A673 (cell line): ENCODE data around the gene C21orf91. TPM values are rescaled to one million over a fixed set of nuclear protein-coding genes. Genes with fewer than 3 reads are reported as not detected.

ENCODE experiments used
- BruUV-seq: library from RNA; stranded (reverse); fragments of 400-500 nt; replicated peaks from 2 replicates; lab custom pipeline; 2021; lab: Mats Ljungman, UMichigan
- CTCF ChIA-PET: fragments of 300-600 bp; sonication (Branson Sonifier 250); formaldehyde crosslinking; loops from one replicate; lab custom pipeline; 2022; ENCODE audit warnings: antibody characterized with exemption; lab: Charles Lee
- POLR2A ChIA-PET: fragments of 300-600 bp; sonication (Branson Sonifier 250); formaldehyde crosslinking; loops from one replicate; lab custom pipeline; 2022; ENCODE audit warnings: antibody characterized with exemption; ENCODE audit not compliant: low non-redundant PET; lab: Charles Lee
- DNase-seq: peaks from one replicate; pipeline ENCODE4 v3.0.0-alpha.2; 2015; ENCODE audit warnings: low spot score
- H3K27ac ChIP-seq: fragments of 200-600 bp; sonication (generic); 2 replicates; pipeline ENCODE4 v1.5.1; 2016; ENCODE audit warnings: mixed run types, low read depth, mild to moderate bottlenecking, mixed read lengths, antibody characterized with exemption, low read length; ENCODE audit not compliant: poor library complexity, severe bottlenecking
- H3K27me3 ChIP-seq: fragments of 200-600 bp; sonication (generic); replicated peaks from 2 replicates; pipeline ENCODE4 v1.6.1; 2017; ENCODE audit warnings: mixed run types, low read depth, mild to moderate bottlenecking, mixed read lengths, antibody characterized with exemption, low read length; ENCODE audit not compliant: insufficient read depth, poor library complexity
- H3K36me3 ChIP-seq: fragments of 200-600 bp; sonication (generic); 2 replicates; pipeline ENCODE4 v1.6.1; 2016; ENCODE audit warnings: mixed run types, mild to moderate bottlenecking, mixed read lengths, antibody characterized with exemption, low read length; ENCODE audit not compliant: insufficient read depth, poor library complexity, severe bottlenecking
- H3K4me1 ChIP-seq: fragments of 200-600 bp; sonication (generic); 2 replicates; pipeline ENCODE4 v1.6.1; 2017; ENCODE audit warnings: mixed run types, mild to moderate bottlenecking, mixed read lengths, antibody characterized with exemption, low read length; ENCODE audit not compliant: insufficient read depth, poor library complexity, severe bottlenecking
- H3K4me3 ChIP-seq: fragments of 200-600 bp; sonication (generic); 2 replicates; pipeline ENCODE4 v1.5.1; 2016; ENCODE audit warnings: low read depth, mixed run types, mild to moderate bottlenecking, mixed read lengths, low read length; ENCODE audit not compliant: poor library complexity, severe bottlenecking
- H3K9me3 ChIP-seq: fragments of 200-600 bp; sonication (generic); 2 replicates; pipeline ENCODE4 v1.6.1; 2016; ENCODE audit warnings: mixed run types, low read depth, mild to moderate bottlenecking, mixed read lengths, antibody characterized with exemption, low read length; ENCODE audit not compliant: poor library complexity, severe bottlenecking
- EZH2 ChIP-seq: fragments of 200-600 bp; sonication (generic); IDR thresholded peaks from 2 replicates; pipeline ENCODE4 v1.6.1; 2017; ENCODE audit warnings: borderline replicate concordance, low read depth, mild to moderate bottlenecking, mixed read lengths, antibody characterized with exemption, low read length; ENCODE audit not compliant: poor library complexity, severe bottlenecking
- intact Hi-C: fragments of 100-400 bp; cut with micrococcal nuclease; formaldehyde crosslinking; loops from one replicate; pipeline ENCODE4 v1.10.0; 2022; ENCODE audit not compliant: unreplicated experiment
- total RNA-seq: library from RNA; stranded (reverse); gene quantifications from 2 replicates; pipeline ENCODE4 v1.2.3, GENCODE V29; 2021
- TF ChIP-seq, protein P1 (sequence below): fragments of 300-800, 200-600 bp; sonication (generic); conservative IDR thresholded peaks from 2 replicates; pipeline ENCODE4 v1.5.1; 2017; ENCODE audit warnings: low read depth, mild to moderate bottlenecking, antibody characterized with exemption, low read length, moderate library complexity, mixed read lengths

C21orf91 gene
- total RNA-seq, 1 experiment from 2014 or later: 23.5 TPM

DNA sequence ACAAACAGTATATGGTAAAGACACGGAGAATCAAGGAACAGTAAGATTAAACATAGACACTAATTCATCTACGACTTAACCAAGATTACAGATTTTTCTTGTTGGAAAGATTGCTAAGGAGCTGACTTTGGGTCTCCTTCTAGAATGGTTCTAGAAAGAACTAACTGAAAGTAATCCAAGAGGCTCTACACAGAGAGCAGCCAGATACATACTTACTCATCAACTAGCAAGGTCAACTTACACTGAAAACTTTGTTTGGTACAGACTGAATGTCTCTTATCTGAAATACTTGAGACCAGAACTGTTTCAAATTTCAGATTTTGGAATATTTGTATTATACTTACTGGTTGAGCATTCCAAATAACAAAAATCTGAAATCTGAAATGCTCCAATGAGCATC lies 5.8 kb downstream of the C21orf91 start:
- ChIA-PET CTCF (no interaction called here), POLR2A (no interaction called here)
- no peak overlapping the region for H3K27ac ChIP-seq
- BruUV-seq: no TSS peak
- H3K4me3 ChIP-seq: no peak overlapping the region
- intact Hi-C loops: loop anchor here (10.0 kb wide), 1 partner anchor 199 kb away; the partner anchor contains the start of gene BTG3
- no peaks in the 10 kb centered on the region for H3K27me3 ChIP-seq
- H3K4me1 ChIP-seq: peaks cover 6% of the 10 kb centered on the region
- DNase-seq: no peak
- H3K9me3 ChIP-seq: peaks cover 11% of the 10 kb centered on the region
- no peak for TF ChIP-seq EZH2
- TF ChIP-seq, protein P1, sequence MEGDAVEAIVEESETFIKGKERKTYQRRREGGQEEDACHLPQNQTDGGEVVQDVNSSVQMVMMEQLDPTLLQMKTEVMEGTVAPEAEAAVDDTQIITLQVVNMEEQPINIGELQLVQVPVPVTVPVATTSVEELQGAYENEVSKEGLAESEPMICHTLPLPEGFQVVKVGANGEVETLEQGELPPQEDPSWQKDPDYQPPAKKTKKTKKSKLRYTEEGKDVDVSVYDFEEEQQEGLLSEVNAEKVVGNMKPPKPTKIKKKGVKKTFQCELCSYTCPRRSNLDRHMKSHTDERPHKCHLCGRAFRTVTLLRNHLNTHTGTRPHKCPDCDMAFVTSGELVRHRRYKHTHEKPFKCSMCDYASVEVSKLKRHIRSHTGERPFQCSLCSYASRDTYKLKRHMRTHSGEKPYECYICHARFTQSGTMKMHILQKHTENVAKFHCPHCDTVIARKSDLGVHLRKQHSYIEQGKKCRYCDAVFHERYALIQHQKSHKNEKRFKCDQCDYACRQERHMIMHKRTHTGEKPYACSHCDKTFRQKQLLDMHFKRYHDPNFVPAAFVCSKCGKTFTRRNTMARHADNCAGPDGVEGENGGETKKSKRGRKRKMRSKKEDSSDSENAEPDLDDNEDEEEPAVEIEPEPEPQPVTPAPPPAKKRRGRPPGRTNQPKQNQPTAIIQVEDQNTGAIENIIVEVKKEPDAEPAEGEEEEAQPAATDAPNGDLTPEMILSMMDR: no peak
- peaks cover 45% of the 10 kb centered on the region for H3K36me3 ChIP-seq

DNA sequence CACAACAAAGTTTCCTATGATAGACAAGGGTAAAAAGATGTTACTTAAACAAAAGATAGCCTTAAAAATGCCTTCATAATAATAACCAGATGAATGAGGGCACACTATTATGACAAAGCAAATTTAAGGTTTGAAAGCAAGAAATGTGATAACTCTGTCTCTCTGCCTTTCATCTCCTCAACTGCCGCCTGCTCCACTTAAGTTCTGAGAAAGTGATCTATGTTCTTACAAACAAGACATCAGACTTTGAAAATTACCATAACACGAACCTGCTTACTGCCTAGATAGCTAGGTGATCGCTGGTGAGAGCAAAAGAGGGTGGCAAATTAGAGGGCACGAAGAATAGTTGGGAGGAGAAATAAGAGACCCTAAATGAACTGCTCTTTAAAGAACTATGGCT lies 13.2 kb downstream of the C21orf91 start:
- DNase-seq: no peak
- no peak overlapping the region for H3K27ac ChIP-seq
- H3K9me3 ChIP-seq: peaks cover 21% of the 10 kb centered on the region
- no peaks in the 10 kb centered on the region for H3K27me3 ChIP-seq
- ChIA-PET CTCF (no interaction called here), POLR2A (no interaction called here)
- TF ChIP-seq EZH2: no peak
- TF ChIP-seq, protein P1: no peak
- H3K4me1 ChIP-seq: peaks cover 22% of the 10 kb centered on the region
- BruUV-seq: no TSS peak
- H3K4me3 ChIP-seq: no peak overlapping the region
- intact Hi-C loops: no loop called here
- H3K36me3 ChIP-seq: peaks cover 30% of the 10 kb centered on the region

DNA sequence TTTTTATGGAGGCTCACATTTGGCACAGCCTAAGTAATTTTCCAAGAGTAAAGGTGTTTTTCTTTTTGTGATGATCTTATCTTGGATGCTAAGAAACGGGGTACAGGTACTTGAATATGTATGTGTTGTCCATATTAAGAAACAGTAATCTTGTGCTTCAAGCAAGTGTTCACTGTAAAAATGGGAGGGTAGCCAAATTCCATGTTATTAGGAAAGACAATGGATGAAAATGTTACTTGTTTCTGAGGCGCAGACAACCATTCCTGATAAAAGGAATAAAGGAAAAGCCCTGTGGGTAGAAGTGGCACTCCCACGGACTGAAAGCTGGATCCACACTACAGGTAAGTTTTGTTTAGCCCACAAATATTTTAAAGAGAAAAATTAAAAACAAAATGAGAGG lies 15.6 kb downstream of the C21orf91 start:
- Histone ChIP-seq H3K27me3 (no peaks in the 10 kb centered on the region), H3K4me1 (peaks cover 27% of the 10 kb centered on the region), H3K9me3 (peaks cover 12% of the 10 kb centered on the region), H3K27ac (no peak overlapping the region), H3K36me3 (peaks cover 5% of the 10 kb centered on the region), H3K4me3 (no peak overlapping the region)
- ChIA-PET POLR2A (no interaction called here), CTCF (no interaction called here)
- intact Hi-C loops: no loop called here
- TF ChIP-seq, protein P1: no peak
- TF ChIP-seq EZH2: no peak
- no peak for DNase-seq
- BruUV-seq: no TSS peak
